Spleen (tissue), 7 donors: ENCODE data around the gene SDSL.

Source experiments
- CTCF ChIP-seq, 11 experiments: fragments of 200-600 bp in 7 of 11; fragments of 450-650 bp in 4 of 11; sonication (generic) in 4 of 11; IDR thresholded peaks in 8 of 11; conservative IDR thresholded peaks in 3 of 11; 1 replicate in 7 of 11; 2 replicates in 4 of 11; pipeline versions ENCODE4 v1.4.0 to v1.8.0; 2016 to 2021; ENCODE audit warnings: antibody characterized with exemption in 11 of 11, inconsistent platforms in 4 of 11, mild to moderate bottlenecking in 1 of 11
- POLR2A ChIP-seq, 3 donors: fragments of 450-650 bp; IDR thresholded peaks; one replicate each; pipeline ENCODE4 v1.5.1; 2017; ENCODE audit warnings: antibody characterized with exemption in 3 of 3, mild to moderate bottlenecking in 1 of 3
- POLR2AphosphoS5 ChIP-seq, 3 donors: sonication (generic); formaldehyde crosslinking; IDR thresholded peaks; one replicate each; pipeline ENCODE4 v1.5.1; 2017; ENCODE audit warnings: antibody characterized with exemption in 3 of 3
- donor health status: DM: no; HTN: no; CAD: no; lungs with moderate emphysema.
- donor health status: DM: no; HTN: no; CAD: no.
- donor health status: DM: no; HTN: no; CAD: no.

GRCh38 chr12:113475451-113476175 is 53.4 kb downstream of the SDSL start:
- TF ChIP-seq CTCF (IDR thresholded peaks at IDR 0.05 in 8 of 11, conservative IDR thresholded peaks at IDR 0.05 in 3 of 11), result no peak
- no peak for TF ChIP-seq POLR2A (IDR thresholded peaks at IDR 0.05)
- TF ChIP-seq POLR2AphosphoS5 (IDR thresholded peaks at IDR 0.05), result no peak
